Posterior vena cava (tissue), 2 donors: ENCODE results near the gene ZFHX3. TPM values are rescaled to one million over a fixed set of nuclear protein-coding genes. Genes with fewer than 3 reads are reported as not detected.

ENCODE experiments used
- DNase-seq: peaks from one replicate; pipeline ENCODE4 v3.0.0-alpha.2; 2020; ENCODE audit warnings: low spot score
- intact Hi-C, 2 donors: fragments of 100-400 bp; cut with DNase I; formaldehyde crosslinking; loops; one replicate each; pipeline versions ENCODE4 v1.14.1 to v1.14.2; 2022 to 2023
- total RNA-seq, 2 donors: library from RNA; stranded (reverse); fragmentation: NEBNext Ultra II Directional; extraction: Animal tissue kit (Norgen Biotek cat#: 25700); gene quantifications; one replicate each; pipeline ENCODE4 v1.2.1, GENCODE V29; 2021
- donor health status: DM: yes; HTN: yes; CAD: no.
- donor health status: DM: yes; HTN: yes; CAD: no.

ZFHX3 gene
- total RNA-seq, 2 donors from 2014 or later: 40.8 to 43.7 TPM

DNA sequence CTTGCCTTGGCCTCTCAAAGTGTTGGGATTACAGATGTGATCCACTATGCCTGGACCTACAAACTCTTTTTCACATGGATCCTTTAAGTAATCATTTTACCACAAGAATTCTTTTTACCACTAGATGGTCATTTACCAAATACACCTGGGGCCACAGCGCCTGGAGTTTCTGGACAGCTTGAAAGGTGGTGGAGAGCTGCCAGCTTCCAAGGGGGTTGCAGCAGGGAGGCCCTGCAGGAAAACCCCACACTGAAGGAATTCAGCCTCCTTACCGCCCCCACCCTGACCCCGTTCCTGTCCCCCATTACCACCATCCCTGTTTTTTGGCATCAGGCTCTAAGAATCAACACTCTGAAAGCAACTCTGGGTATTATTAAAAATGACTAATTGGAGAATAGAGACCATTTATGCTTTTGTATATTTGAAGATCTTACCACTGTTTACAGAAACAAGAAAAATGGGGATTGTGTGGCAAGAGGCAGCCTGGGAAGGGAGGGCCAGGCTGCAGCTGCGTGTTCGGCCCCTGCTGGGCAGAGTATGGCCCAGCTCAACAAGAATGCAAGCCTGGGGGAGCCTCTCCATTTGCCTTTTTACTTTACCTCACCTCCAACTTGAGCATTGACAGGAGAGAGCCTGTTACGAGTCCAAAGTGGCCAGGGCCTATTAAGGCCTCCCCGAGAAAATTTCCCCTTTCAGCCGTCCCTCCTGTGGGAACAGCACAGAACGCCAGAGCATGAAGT is 209.9 kb downstream of the ZFHX3 start:
- DNase-seq: peak; percentile 55
- intact Hi-C loops: loop anchor here (10.0 kb wide), 3 partner anchors 117 to 357 kb away; partner anchors contain the start of gene ZFHX3 (in 1 of the 2)

DNA sequence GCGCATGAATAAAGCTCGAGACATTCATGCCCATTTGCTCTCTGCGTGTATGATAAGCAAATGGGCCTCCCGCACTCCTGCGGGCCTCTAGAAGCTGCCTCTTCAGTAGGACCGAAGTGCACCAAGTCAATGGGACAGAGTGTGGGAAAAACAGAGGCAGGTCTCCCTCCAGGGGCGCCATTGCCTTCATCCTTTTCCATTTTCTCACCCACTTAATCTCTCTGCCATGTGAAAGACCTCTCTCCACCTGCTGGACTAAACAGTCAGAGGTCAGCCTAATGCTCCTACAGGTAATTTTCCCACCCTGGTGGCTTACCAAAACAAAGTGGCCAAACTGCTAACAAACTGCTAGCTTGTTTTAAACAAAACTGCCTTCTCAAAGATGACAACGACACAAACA is 210.9 kb downstream of the ZFHX3 start:
- intact Hi-C loops: loop anchor here (10.0 kb wide), 3 partner anchors 118 to 358 kb away; partner anchors contain the start of gene ZFHX3 (in 1 of the 2)
- DNase-seq: no peak

DNA sequence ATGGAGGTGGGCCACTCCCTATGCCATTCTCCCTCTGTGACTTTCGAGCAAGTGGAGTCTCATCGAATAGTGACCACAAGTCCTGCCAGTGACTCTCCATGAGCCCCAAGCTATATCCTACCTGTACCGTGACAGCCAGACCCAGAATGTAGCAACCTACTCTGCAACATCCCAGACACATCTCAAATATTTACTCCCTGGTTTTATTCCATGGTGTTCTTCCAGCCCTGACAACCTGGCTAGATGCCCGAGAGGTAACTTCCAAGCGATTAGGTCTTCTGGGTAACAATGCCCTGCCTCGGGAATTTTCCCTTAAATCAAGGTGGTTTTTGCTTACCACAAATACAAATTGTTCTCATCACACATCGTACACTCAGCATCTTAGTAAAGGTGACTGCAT is 211.7 kb downstream of the ZFHX3 start:
- no peak for DNase-seq
- intact Hi-C loops: loop anchor here (10.0 kb wide), 3 partner anchors 119 to 359 kb away; partner anchors contain the start of gene ZFHX3 (in 1 of the 2)

DNA sequence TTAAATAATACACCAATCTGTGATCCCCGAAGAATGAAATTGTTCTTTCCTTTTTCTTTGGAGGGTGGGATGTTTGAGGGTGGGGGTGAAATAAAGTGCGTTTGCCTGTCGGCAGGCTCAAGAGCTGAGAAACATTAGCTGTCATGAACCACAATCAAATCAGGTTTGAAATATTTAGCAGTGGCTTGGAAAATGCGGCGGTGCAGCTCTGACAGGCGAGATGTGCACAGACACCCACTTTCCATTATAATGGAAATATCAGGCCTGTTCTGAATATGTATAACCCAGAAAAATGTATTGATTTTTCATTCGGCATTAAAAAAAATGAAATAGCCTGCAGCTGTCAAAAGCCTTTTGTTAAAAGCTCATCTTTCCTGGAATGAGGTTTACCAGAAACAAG is 212.8 kb downstream of the ZFHX3 start:
- intact Hi-C loops: loop anchor here (10.0 kb wide), 3 partner anchors 120 to 360 kb away; partner anchors contain the start of gene ZFHX3 (in 1 of the 2)

DNA sequence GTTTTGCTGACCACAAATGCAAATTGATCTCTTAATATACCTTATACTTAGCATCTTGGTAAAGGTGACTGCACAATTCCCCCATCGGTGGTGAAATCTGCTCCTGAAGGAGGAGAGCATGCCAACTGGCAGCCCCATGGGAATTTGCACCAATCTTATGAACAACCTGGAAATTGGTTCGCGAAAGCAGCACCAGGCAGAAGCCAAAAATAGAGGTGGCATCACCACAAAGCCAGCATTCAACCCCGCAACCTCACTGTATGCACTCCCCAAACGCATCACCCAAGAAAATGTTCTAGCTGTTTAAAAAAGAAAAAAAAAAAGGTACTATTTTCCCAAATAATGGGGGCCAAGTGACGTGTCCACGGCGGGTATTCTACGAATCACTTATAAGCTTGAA is 213.4 kb downstream of the ZFHX3 start:
- DNase-seq: no peak
- intact Hi-C loops: loop anchor here (10.0 kb wide), 3 partner anchors 120 to 360 kb away; partner anchors contain the start of gene ZFHX3 (in 1 of the 2)

More for the DNA sequence above, 212.8 kb downstream of the ZFHX3 start:
- no peak for DNase-seq

DNA sequence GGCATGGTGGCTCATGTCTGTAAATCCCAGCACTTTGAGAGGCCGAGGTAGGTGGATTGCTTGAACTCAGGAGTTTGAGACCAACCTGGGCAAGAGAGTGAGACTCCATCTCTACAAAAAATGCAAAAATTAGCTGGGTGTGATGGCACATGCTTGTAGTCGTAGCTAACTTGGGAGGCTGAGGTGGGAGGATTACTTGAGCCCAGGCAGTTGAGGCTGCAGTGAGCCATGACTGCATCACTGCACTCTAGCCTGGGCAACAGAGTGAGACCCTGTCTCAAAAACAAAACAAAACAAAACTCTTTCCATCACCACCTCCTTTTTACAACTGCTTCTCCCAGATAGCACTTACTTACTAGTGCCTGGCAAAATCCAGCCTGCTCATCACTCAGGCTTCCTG is 214.0 kb downstream of the ZFHX3 start:
- intact Hi-C loops: loop anchor here (10.0 kb wide), 3 partner anchors 121 to 361 kb away; partner anchors contain the start of gene ZFHX3 (in 1 of the 2)
- no peak for DNase-seq

DNA sequence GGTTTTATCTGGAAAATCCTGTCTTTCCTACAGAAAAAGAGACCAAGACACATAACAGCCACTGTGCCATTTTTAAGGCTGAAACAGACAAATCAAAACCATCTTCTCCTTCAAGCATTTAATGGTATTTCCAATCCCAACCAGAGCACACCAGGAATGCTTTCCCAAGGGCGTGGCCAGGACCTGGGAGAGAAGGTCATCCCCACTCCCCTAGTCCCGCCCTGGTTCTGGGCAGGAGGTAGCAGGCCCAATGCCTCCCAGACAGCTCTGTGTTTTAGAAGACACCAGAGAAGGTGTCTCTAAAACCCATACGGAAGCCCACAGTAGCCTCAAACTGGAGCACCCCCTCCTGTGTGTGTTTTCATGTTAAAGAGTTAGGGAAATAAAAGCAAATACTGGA is 214.4 kb downstream of the ZFHX3 start:
- intact Hi-C loops: loop anchor here (10.0 kb wide), 3 partner anchors 121 to 361 kb away; partner anchors contain the start of gene ZFHX3 (in 1 of the 2)

DNA sequence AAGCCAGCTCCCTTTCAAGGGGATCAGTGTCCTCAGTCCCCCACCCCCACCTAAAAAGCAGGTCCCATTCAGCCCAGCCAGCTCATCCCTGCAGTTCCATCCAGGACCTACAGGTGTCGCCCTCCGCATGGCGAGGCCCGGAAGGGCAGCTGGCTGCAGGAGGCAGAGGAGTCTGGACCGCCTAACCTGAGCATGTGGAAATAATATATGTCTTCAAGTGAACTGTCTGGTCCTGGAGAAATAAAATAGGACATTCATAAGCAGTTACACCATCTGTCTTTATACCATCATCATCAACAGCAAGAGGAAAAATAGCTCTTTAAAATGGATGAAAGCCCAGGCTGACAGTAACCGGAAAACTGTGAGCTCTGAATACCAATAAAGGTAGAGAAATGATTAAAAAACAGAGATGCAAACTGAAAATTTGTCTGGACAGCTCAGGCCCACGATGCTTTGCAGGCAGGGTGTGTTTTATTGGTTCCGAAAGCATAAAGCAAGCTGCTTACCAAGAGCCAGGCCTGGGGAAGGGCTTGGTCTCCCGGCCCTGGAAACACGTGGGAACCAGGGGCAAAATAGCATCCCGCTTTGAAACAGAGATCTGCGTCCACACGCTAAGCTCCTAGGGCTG is 215.2 kb downstream of the ZFHX3 start:
- intact Hi-C loops: loop anchor here (10.0 kb wide), 3 partner anchors 122 to 362 kb away; partner anchors contain the start of gene ZFHX3 (in 1 of the 2)
- peak; percentile 94 for DNase-seq

More for the DNA sequence above, 214.4 kb downstream of the ZFHX3 start:
- DNase-seq: no peak

DNA sequence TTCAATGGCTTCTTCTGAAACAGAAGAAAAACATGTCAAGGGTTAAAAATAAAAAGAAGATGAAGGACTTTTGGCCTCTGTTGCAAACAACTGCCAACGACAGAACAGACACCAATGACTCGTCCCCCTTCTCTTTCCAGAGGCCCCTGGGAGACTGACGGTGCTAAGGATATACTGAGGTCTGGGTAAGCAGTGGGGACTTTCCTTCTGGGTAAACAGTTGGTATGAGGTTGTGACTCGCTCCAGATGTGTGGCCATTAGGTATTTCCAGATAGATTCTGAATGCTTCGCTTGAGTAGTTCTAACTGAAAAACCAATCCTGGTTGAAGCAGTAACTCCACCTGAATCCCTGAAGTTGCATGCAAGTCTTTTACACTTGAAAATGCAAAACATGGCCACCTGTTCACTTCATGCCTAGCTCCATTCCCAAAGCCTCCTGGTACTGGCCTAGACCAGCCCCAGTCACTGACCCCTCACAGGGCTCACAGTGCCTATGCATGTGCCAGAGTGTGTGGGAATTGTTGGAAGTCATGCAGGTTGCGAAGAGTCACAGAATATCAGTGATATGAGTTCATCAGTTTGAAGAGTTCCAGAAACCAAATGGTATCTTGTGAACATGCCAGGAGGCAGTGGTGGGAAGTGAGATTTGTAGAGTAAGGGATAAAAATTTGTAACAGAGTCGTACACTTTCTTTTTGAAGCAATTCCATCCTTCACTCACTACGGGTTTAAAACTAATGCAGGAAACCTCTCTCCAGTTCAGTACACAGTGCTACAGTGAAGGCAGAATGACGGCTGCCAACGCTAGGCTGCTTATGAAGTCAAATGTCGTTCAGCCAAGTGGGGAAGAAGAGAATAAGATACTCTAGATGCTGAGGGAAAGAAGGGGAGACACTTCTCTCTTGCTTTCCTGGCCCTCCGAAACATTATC is 217.8 kb downstream of the ZFHX3 start:
- no peak for DNase-seq
- intact Hi-C loops: loop anchor here (10.0 kb wide), 3 partner anchors 125 to 365 kb away; partner anchors contain the start of gene ZFHX3 (in 1 of the 2)

DNA sequence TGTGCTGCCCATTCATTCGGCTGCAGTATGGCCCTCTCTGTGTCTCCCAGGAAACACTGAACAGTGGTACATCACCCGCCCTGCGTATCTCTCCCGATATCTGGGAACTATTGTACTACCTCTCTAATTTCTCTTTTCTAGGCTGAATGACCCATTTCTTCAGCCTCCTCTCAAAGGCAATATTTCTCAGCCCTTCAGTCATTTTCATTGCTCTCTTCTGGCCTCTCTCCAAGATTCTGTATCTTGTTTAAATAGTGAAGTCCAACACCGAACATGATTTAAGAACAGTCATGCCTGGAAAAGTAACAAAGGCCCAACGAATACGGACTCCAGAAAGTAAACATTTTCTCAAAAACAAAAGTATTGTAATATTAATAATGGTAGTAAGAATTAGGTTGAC is 220.1 kb downstream of the ZFHX3 start:
- no peak for DNase-seq
- intact Hi-C loops: no loop called here

DNA sequence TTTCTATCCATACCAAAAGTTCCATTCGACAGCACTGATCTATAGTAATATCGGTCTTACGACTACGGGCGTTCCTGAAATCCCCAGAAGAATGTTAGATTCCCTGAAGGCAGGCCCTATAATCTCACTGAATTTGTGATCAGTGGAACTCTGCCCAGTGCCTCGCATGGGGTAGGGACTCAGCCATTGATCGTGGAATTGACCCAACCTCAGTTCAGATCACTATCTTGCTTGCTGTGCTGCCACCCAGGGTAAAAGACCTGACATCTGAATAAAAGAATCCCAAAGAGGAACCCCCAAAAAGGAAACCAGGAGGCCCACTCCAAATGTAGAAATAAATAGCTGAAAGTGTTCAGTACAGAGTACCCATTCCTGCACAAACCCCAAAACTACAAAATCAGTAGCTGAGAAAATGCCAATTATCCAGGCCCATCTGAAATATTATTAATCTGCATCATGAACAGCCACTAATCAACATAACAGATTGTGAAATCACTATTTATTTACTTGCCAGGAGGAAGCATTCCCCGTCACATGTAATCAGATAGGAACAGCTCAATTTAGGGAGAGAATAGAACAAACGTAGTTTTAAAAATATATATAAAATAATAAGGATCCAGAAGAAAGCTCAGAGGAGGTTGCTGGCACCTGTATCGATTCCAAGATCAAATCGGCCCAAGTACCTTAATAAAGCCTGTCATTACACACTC is 221.9 kb downstream of the ZFHX3 start:
- intact Hi-C loops: no loop called here
- DNase-seq: no peak

DNA sequence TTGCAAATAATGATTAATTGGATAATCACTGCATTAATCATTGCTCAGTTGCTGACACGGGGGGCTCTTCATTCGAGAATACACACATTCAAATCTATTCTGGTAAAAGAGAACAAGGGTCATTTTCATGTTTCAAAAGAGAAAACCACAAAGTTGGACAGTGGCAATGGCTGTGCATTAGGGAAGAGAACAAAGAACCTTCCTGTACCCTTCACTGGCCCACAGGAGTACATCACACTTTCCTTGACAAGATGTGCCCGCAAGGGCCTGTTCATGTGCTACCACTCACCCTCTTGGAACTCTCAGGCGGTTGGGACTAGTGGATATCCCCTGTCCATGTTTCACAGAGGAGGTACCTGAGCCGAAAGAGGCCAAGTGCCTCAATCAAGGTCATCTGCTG is 223.2 kb downstream of the ZFHX3 start:
- DNase-seq: no peak
- intact Hi-C loops: no loop called here

DNA sequence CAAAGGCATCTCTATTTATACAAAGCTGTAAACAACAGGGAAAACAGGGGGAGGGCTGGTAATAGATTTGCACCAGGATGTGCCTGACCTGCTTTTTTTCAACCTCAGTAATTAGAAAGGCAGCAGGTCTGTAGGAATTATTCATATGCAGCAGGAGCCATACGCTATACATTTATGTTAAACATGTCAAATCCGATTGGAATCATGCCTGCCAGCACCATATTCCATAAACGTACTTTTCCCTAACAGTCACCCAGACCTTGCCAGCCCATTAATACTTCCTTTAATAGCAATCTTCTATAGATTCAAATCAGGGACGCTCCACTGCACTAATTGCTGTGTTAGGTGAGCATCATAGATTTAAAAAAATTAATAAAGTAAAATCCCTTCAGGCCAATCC is 223.9 kb downstream of the ZFHX3 start:
- intact Hi-C loops: no loop called here
- no peak for DNase-seq

DNA sequence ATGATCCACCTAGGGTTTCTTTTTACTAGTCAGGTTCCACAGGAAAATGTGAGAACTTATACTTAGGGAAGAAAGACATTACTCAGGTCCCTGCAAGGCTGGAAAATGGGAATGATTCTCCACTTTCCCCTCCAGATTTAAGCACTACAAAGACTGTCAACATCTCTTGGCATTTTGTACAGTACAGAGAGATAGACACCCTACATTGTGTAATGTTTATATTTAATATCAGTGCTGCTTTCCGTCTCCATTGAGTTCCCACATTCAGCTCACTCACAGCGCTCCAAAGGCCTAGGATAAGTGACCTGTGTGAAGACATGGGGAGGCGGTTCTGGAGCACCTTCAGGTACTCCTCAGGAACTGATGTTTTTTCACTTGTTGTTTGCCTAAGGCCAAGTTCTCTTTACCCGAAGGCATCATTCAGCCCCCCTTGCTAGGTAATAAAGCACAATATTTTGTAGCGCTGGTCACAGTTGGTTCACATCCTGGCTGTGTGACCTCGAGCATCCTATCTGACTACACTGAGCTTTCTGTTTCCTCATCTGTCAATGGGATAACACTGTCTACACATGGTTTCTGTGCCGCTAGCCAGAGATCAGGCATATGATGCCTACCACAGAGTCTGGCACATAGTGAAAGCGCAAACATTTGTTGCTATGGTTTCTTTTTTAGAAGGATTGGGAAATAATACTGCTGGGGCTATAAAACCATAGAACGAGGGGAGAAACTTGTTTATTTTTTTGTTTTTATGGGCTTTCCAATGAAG is 226.6 kb downstream of the ZFHX3 start:
- intact Hi-C loops: no loop called here
- DNase-seq: no peak

DNA sequence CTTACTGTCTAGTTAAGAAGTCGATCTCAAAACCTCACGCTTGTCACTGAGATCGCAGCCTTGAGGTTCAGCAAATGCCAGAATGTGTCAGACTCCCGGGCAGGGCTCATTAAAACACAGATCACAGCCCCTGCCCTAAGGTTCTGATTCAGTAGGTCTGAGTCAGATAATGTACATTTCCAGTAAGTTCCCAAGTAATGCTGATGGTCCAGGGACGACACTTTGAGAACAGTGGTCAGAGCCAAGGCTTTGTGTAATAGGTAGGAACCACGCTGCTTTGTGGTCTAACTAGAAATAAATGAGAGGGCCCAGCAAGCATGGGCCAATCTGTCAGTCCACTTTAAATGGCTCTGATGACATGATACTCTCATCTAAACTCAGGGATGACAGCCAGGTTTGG is 228.6 kb downstream of the ZFHX3 start:
- DNase-seq: no peak
- intact Hi-C loops: loop anchor here in 1 of 2 donors (5.0 kb wide), 1 partner anchor 1108 kb away; no protein-coding TSS in a partner anchor

DNA sequence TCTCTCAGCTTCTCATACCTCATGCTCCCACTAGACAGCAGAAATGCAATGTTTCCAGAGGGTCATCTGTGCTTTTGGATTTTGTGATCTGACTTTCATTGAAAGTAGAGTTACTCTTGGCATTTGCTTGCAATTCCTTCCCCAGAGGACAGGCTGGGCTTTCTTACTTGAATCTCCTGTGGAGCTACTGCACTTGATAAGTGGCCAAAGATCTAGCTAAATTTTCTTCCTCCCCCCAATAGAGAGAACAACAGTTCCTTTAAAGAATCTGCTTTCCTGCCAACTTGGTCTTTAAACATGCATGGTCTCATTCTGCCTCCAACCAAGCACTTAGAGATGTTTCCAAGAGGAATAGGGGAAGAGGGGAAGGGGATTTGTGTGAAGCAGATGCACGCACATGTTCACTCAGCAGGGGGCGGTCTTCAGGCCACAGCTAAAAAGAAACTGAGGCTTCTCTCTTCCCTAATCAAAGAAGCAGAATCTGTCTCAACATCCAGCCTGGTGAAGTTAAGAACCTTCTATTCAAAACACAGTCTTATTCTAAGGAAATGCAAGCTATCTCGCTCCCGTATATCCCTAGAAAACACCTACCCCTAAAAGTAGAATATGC is 229.6 kb downstream of the ZFHX3 start:
- DNase-seq: no peak
- intact Hi-C loops: loop anchor here in 1 of 2 donors (5.0 kb wide), 1 partner anchor 1109 kb away; no protein-coding TSS in a partner anchor
